Measurements from ENCODE around the gene NKAIN1.
A peak's percentile ranks its signal among the peaks of the same experiment; 100 is the strongest.
"Not testable (repeated sequence)": the region's sequence is repeated elsewhere in the genome, so short reads cannot be mapped to it uniquely, and the experiment has no call there.

Gene NKAIN1

GRCh38 chr1:31239653-31240241, at the start of gene NKAIN1:
Gene NKAIN1 (minus strand): TSS chr1:31239887. CDS start chr1:31239547, 340 bp downstream.
- no peak for FAIRE-seq
- DNase-seq (ENCODE audit: insufficient read length, low spot score): no peak

GRCh38 chr1:31289021-31289420, 49.3 kb upstream of the NKAIN1 start:
- FAIRE-seq: no peak
- no peak for DNase-seq (ENCODE audit: insufficient read length, low spot score)

GRCh38 chr1:31287791-31288190, 48.1 kb upstream of the NKAIN1 start:
- not testable (repeated sequence) for FAIRE-seq; DNase-seq (ENCODE audit: insufficient read length, low spot score)

- FAIRE-seq: not testable (repeated sequence)
Observed at GRCh38 chr1:31282426-31282825, 42.7 kb upstream of the NKAIN1 start.

GRCh38 chr1:31273619-31274018, 33.9 kb upstream of the NKAIN1 start:
- DNase-seq (ENCODE audit: insufficient read length, low spot score) (no peak), FAIRE-seq (no peak)

More at GRCh38 chr1:31282426-31282825, 42.7 kb upstream of the NKAIN1 start:
- DNase-seq (ENCODE audit: insufficient read length, low spot score): not testable (repeated sequence)

GRCh38 chr1:31272369-31272768, 32.7 kb upstream of the NKAIN1 start:
- no peak for FAIRE-seq

GRCh38 chr1:31266547-31266946, 26.9 kb upstream of the NKAIN1 start:
- FAIRE-seq: no peak
- no peak for DNase-seq (ENCODE audit: insufficient read length, low spot score)

More at GRCh38 chr1:31272369-31272768, 32.7 kb upstream of the NKAIN1 start:
- DNase-seq (ENCODE audit: insufficient read length, low spot score): no peak

- no peak for DNase-seq (ENCODE audit: insufficient read length, low spot score)
- FAIRE-seq: no peak
Observed at GRCh38 chr1:31264790-31265386, 25.2 kb upstream of the NKAIN1 start.

GRCh38 chr1:31263408-31263807, 23.7 kb upstream of the NKAIN1 start:
- no peak for DNase-seq (ENCODE audit: insufficient read length, low spot score)
- no peak for FAIRE-seq

GRCh38 chr1:31262393-31262792, 22.7 kb upstream of the NKAIN1 start:
- not testable (repeated sequence) for DNase-seq (ENCODE audit: insufficient read length, low spot score); FAIRE-seq

GRCh38 chr1:31261916-31262315, 22.2 kb upstream of the NKAIN1 start:
- DNase-seq (ENCODE audit: insufficient read length, low spot score): no peak
- no peak for FAIRE-seq

GRCh38 chr1:31259746-31260145, 20.1 kb upstream of the NKAIN1 start:
- DNase-seq (ENCODE audit: insufficient read length, low spot score) (no peak), FAIRE-seq (no peak)

- FAIRE-seq (no peak), DNase-seq (ENCODE audit: insufficient read length, low spot score) (no peak)
Observed at GRCh38 chr1:31258581-31258980, 18.9 kb upstream of the NKAIN1 start.

GRCh38 chr1:31257213-31257612, 17.5 kb upstream of the NKAIN1 start:
- FAIRE-seq (no peak), DNase-seq (ENCODE audit: insufficient read length, low spot score) (no peak)

GRCh38 chr1:31249854-31250253, 10.2 kb upstream of the NKAIN1 start:
- FAIRE-seq: no peak

GRCh38 chr1:31248276-31248675, 8.6 kb upstream of the NKAIN1 start:
- no peak for FAIRE-seq
- no peak for DNase-seq (ENCODE audit: insufficient read length, low spot score)

More at GRCh38 chr1:31249854-31250253, 10.2 kb upstream of the NKAIN1 start:
- no peak for DNase-seq (ENCODE audit: insufficient read length, low spot score)

- no peak for DNase-seq (ENCODE audit: insufficient read length, low spot score)
- no peak for FAIRE-seq
Observed at GRCh38 chr1:31244326-31244725, 4.6 kb upstream of the NKAIN1 start.

- FAIRE-seq (no peak), DNase-seq (ENCODE audit: insufficient read length, low spot score) (no peak)
Observed at GRCh38 chr1:31243501-31244286, 4.0 kb upstream of the NKAIN1 start.

- DNase-seq (ENCODE audit: insufficient read length, low spot score) (no peak), FAIRE-seq (no peak)
Observed at GRCh38 chr1:31241321-31241720, 1.6 kb upstream of the NKAIN1 start.

- FAIRE-seq (no peak), DNase-seq (ENCODE audit: insufficient read length, low spot score) (peak; percentile 25)
Observed at GRCh38 chr1:31238986-31239613, 587 bp downstream of the NKAIN1 start.

GRCh38 chr1:31238612-31238985, 1.1 kb downstream of the NKAIN1 start:
- FAIRE-seq: no peak
- no peak for DNase-seq (ENCODE audit: insufficient read length, low spot score)
